Fibroblast of lung (primary cell): Measurements from ENCODE around the gene CENPU. TPM values are rescaled to one million over a fixed set of nuclear protein-coding genes. Genes with fewer than 3 reads are reported as not detected.
A peak's percentile ranks its signal among the peaks of the same experiment; 100 is the strongest.

Experiments used
- DNase-seq, 2 donors: peaks; one replicate each; pipeline versions ENCODE4 v3.0.0 to v3.0.0-alpha.2; 2010; ENCODE audit warnings: low read depth in 2 of 2
- H2AFZ ChIP-seq: 2 replicates; pipeline ENCODE4 v1.5.1; 2012; ENCODE audit warnings: low read length, control low read depth, inconsistent platforms
- H3K27ac ChIP-seq: 2 replicates; pipeline ENCODE4 v1.5.1; 2011; ENCODE audit warnings: low read length, control low read depth; ENCODE audit not compliant: insufficient read depth
- H3K27me3 ChIP-seq: 2 replicates; pipeline ENCODE4 v1.5.1; 2011; ENCODE audit warnings: mild to moderate bottlenecking, low read length; ENCODE audit not compliant: control insufficient read depth, insufficient read depth
- H3K36me3 ChIP-seq: 2 replicates; pipeline ENCODE4 v1.5.1; 2011; ENCODE audit warnings: low read length; ENCODE audit not compliant: control insufficient read depth, insufficient read depth
- H3K4me1 ChIP-seq: 2 replicates; pipeline ENCODE4 v1.5.1; 2011; ENCODE audit warnings: low read length; ENCODE audit not compliant: control insufficient read depth, insufficient read depth; ENCODE audit errors: extremely low read depth
- H3K4me2 ChIP-seq: 2 replicates; pipeline ENCODE4 v1.5.1; 2011; ENCODE audit warnings: low read length, control low read depth; ENCODE audit not compliant: insufficient read depth; ENCODE audit errors: extremely low read depth
- H3K4me3 ChIP-seq, 4 experiments: fragments of 200-600 bp in 1 of 4; sonication (generic) in 1 of 4; replicated peaks in 1 of 4; 2 replicates each; pipeline ENCODE4 v1.5.1; 2011 to 2016; ENCODE audit warnings: low read length in 4 of 4, low read depth in 3 of 4, mild to moderate bottlenecking in 3 of 4, control low read depth in 2 of 4, inconsistent platforms in 1 of 4, mixed read lengths in 1 of 4; ENCODE audit not compliant: insufficient read depth in 1 of 4; ENCODE audit errors: control extremely low read depth in 1 of 4
- H3K79me2 ChIP-seq: 2 replicates; pipeline ENCODE4 v1.5.1; 2012; ENCODE audit warnings: mild to moderate bottlenecking, low read length, inconsistent platforms; ENCODE audit not compliant: control insufficient read depth, insufficient read depth
- H3K9ac ChIP-seq: 2 replicates; pipeline ENCODE4 v1.5.1; 2011; ENCODE audit warnings: mild to moderate bottlenecking, low read length, control low read depth; ENCODE audit not compliant: insufficient read depth
- H3K9me3 ChIP-seq: 2 replicates; pipeline ENCODE4 v1.5.1; 2012; ENCODE audit warnings: low read depth, low read length; ENCODE audit not compliant: control insufficient read depth, insufficient read depth
- H4K20me1 ChIP-seq: 2 replicates; pipeline ENCODE4 v1.5.1; 2011; ENCODE audit warnings: low read length; ENCODE audit not compliant: control insufficient read depth, insufficient read depth; ENCODE audit errors: extremely low read depth
- EZH2 ChIP-seq: IDR thresholded peaks from 2 replicates; pipeline ENCODE4 v1.5.1; 2012; ENCODE audit warnings: low read length, control low read depth, mild to moderate bottlenecking; ENCODE audit errors: missing control alignments
- polyA plus RNA-seq, 2 donors: library from polyadenylated mRNA; depleted of rRNA in 1 of 2; stranded (reverse) in 1 of 2; unstranded in 1 of 2; fragments of >200 nt; gene quantifications; 2 replicates each; pipeline ENCODE4 v1.2.1, GENCODE V29; 2011 to 2012; ENCODE audit warnings: missing spikeins in 1 of 2
- total RNA-seq: library from RNA; depleted of rRNA; stranded (reverse); fragments of >200 nt; gene quantifications from 2 replicates; pipeline ENCODE4 v1.2.1, GENCODE V29; 2014
- TF ChIP-seq, protein P1 (sequence below), 2 donors: IDR thresholded peaks in 1 of 2; conservative IDR thresholded peaks in 1 of 2; 1 replicate in 1 of 2; 2 replicates in 1 of 2; pipeline ENCODE4 v1.5.1; 2011 to 2012; ENCODE audit warnings: low read length in 2 of 2, control low read depth in 1 of 2, inconsistent platforms in 1 of 2, low read depth in 1 of 2, mild to moderate bottlenecking in 1 of 2

CENPU gene
- total and polyA plus RNA-seq, 2 donors (not counting 1 experiment from before 2014, with no cell fraction given) = 6.4 to 15.5 TPM

DNA sequence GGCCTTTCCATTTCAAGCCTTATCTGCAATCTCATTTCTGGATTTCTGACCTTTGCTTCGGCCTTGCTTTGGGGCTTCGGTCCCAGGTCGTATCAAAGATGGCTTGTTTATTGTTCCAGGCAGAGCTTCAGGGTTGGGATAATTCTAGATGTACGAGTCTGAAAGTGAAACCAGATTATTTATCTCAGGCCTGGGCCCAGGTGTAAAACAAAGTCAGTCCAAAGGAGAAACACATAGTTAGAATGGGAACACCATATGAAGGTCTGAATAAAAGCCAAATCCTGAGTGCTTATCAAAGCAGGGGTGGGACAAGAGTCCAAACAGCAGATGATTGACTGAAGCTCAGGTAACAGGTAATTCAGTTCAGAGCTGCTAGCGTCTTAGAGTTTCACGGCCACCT, 67.2 kb downstream of the CENPU start:
- TF ChIP-seq, protein P1, sequence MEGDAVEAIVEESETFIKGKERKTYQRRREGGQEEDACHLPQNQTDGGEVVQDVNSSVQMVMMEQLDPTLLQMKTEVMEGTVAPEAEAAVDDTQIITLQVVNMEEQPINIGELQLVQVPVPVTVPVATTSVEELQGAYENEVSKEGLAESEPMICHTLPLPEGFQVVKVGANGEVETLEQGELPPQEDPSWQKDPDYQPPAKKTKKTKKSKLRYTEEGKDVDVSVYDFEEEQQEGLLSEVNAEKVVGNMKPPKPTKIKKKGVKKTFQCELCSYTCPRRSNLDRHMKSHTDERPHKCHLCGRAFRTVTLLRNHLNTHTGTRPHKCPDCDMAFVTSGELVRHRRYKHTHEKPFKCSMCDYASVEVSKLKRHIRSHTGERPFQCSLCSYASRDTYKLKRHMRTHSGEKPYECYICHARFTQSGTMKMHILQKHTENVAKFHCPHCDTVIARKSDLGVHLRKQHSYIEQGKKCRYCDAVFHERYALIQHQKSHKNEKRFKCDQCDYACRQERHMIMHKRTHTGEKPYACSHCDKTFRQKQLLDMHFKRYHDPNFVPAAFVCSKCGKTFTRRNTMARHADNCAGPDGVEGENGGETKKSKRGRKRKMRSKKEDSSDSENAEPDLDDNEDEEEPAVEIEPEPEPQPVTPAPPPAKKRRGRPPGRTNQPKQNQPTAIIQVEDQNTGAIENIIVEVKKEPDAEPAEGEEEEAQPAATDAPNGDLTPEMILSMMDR (conservative IDR thresholded peaks at IDR 0.05 in 1 of 2, IDR thresholded peaks at IDR 0.05 in 1 of 2; ENCODE audit: low read depth in 1 of 2, low read length in 2 of 2) = no peak
- TF ChIP-seq EZH2 = no peak

GRCh38 chr4:184664445-184665210, 69.3 kb downstream of the CENPU start:
- H3K9ac ChIP-seq = no peak overlapping the region
- no peak overlapping the region for H3K27ac ChIP-seq
- no peak overlapping the region for H3K4me2 ChIP-seq
- H3K4me3 ChIP-seq = no peak overlapping the region
- peaks cover 4% of the 10 kb centered on the region for H3K36me3 ChIP-seq
- no peak overlapping the region for H2AFZ ChIP-seq
- H4K20me1 ChIP-seq = no peaks in the 10 kb centered on the region
- TF ChIP-seq, protein P1 (conservative IDR thresholded peaks at IDR 0.05 in 1 of 2, IDR thresholded peaks at IDR 0.05 in 1 of 2; ENCODE audit: low read depth in 1 of 2, low read length in 2 of 2) = no peak
- no peak for TF ChIP-seq EZH2
- no peaks in the 10 kb centered on the region for H3K9me3 ChIP-seq
- no peaks in the 10 kb centered on the region for H3K4me1 ChIP-seq
- H3K79me2 ChIP-seq = no peaks in the 10 kb centered on the region
- H3K27me3 ChIP-seq = no peaks in the 10 kb centered on the region
- DNase-seq = peak; percentile 15 to 44

More for the DNA sequence above, 67.2 kb downstream of the CENPU start:
- Histone ChIP-seq H3K4me3 (no peak overlapping the region), H3K36me3 (peaks cover 4% of the 10 kb centered on the region), H3K27me3 (no peaks in the 10 kb centered on the region), H3K79me2 (no peaks in the 10 kb centered on the region), H3K4me1 (no peaks in the 10 kb centered on the region), H3K9ac (no peak overlapping the region), H3K9me3 (no peaks in the 10 kb centered on the region), H2AFZ (no peak overlapping the region), H3K27ac (no peak overlapping the region), H3K4me2 (no peak overlapping the region), H4K20me1 (no peaks in the 10 kb centered on the region)
- no peak for DNase-seq

- Histone ChIP-seq H3K27me3 (no peaks in the 10 kb centered on the region), H4K20me1 (no peaks in the 10 kb centered on the region), H3K27ac (no peak overlapping the region), H3K36me3 (no peaks in the 10 kb centered on the region), H3K9me3 (no peaks in the 10 kb centered on the region), H3K4me1 (no peaks in the 10 kb centered on the region), H3K9ac (no peak overlapping the region), H2AFZ (no peak overlapping the region), H3K79me2 (no peaks in the 10 kb centered on the region), H3K4me3 (no peak overlapping the region), H3K4me2 (no peak overlapping the region)
- no peak for TF ChIP-seq EZH2
- TF ChIP-seq, protein P1 (conservative IDR thresholded peaks at IDR 0.05 in 1 of 2, IDR thresholded peaks at IDR 0.05 in 1 of 2; ENCODE audit: low read depth in 1 of 2, low read length in 2 of 2) = no peak
- no peak for DNase-seq
Observed at GRCh38 chr4:184662236-184662635, 71.7 kb downstream of the CENPU start.
